ENCODE results near the gene DAAM2.

Gene DAAM2

GRCh38 chr6:39953076-39953618 lies 161.0 kb downstream of the DAAM2 start:
- no peak overlapping the region for H3K9ac ChIP-seq (ENCODE audit: low read depth, low read length)
- H3K9me3 ChIP-seq (ENCODE audit: insufficient read depth, low read depth, low read length), result no peaks in the 10 kb centered on the region
- peaks cover 5% of the 10 kb centered on the region; the same call in 1 of the 2 replicates for H3K4me1 ChIP-seq (ENCODE audit: insufficient read depth, low read length)
- no peaks in the 10 kb centered on the region for H3K27me3 ChIP-seq (ENCODE audit: insufficient read depth, low read length)
- H3K36me3 ChIP-seq (ENCODE audit: insufficient read depth, low read depth, low read length), result no peaks in the 10 kb centered on the region
- no peak overlapping the region for H3K27ac ChIP-seq (ENCODE audit: low read length)
- no peak overlapping the region for H3K4me3 ChIP-seq (ENCODE audit: low read length)
